ENCODE measurements around the gene DNAAF2.
"Not testable (repeated sequence)": the region's sequence is repeated elsewhere in the genome, so short reads cannot be mapped to it uniquely, and the experiment has no call there.

DNAAF2 gene

GRCh38 chr14:49634547-49635334 lies at the start of gene DNAAF2:
Gene DNAAF2, minus strand, starts transcription at chr14:49635244. Its CDS starts 95 bp downstream, at chr14:49635149.
- peak; percentile 59 for DNase-seq

- no peak for DNase-seq
These were observed 44.2 kb upstream of the DNAAF2 start for GRCh38 chr14:49679271-49679670.

- no peak for DNase-seq
These were observed 42.6 kb upstream of the DNAAF2 start for GRCh38 chr14:49677643-49678042.

- DNase-seq = no peak
These were observed 38.5 kb upstream of the DNAAF2 start for GRCh38 chr14:49673586-49673985.

- DNase-seq = no peak
These were observed 35.4 kb upstream of the DNAAF2 start for GRCh38 chr14:49670475-49670874.

- no peak for DNase-seq
These were observed 24.7 kb upstream of the DNAAF2 start for GRCh38 chr14:49659526-49660455.

- not testable (repeated sequence) for DNase-seq
These were observed 22.5 kb upstream of the DNAAF2 start for GRCh38 chr14:49657500-49657899.

- DNase-seq = no peak
These were observed 19.5 kb upstream of the DNAAF2 start for GRCh38 chr14:49654511-49654910.

- DNase-seq = no peak
These were observed 18.5 kb upstream of the DNAAF2 start for GRCh38 chr14:49653508-49653907.

GRCh38 chr14:49642163-49642562 lies 7.1 kb upstream of the DNAAF2 start:
- no peak for DNase-seq

GRCh38 chr14:49641697-49642129 lies 6.7 kb upstream of the DNAAF2 start:
- DNase-seq = no peak

GRCh38 chr14:49640540-49641417 lies 5.7 kb upstream of the DNAAF2 start:
- no peak for DNase-seq

- no peak for DNase-seq
These were observed 2.6 kb upstream of the DNAAF2 start for GRCh38 chr14:49637534-49638078.

GRCh38 chr14:49636866-49637265 lies 1.8 kb upstream of the DNAAF2 start:
- no peak for DNase-seq

- DNase-seq = peak; percentile 95
These were observed 1.2 kb downstream of the DNAAF2 start for GRCh38 chr14:49633640-49634546.

- DNase-seq = no peak
These were observed 10.9 kb downstream of the DNAAF2 start for GRCh38 chr14:49623941-49624839.

- no peak for DNase-seq
These were observed 11.7 kb downstream of the DNAAF2 start for GRCh38 chr14:49623387-49623786.

- DNase-seq = no peak
These were observed 12.9 kb downstream of the DNAAF2 start for GRCh38 chr14:49622022-49622607.

- DNase-seq = peak; percentile 62
These were observed 13.7 kb downstream of the DNAAF2 start for GRCh38 chr14:49621114-49621881.

Data from stimulated activated CD4-positive, alpha-beta T cell treated with anti-CD3 and anti-CD28 coated beads, Interleukin-1b, Interleukin-23, amount 100 ng/mL, for 48 hours (primary cell).